Measurements from ENCODE around the gene C2orf68. TPM values are rescaled to one million over a fixed set of nuclear protein-coding genes. Genes with fewer than 3 reads are reported as not detected.
"Not testable (repeated sequence)": the region's sequence is repeated elsewhere in the genome, so short reads cannot be mapped to it uniquely, and the experiment has no call there.

The C2orf68 gene
- total RNA-seq, 1 donor from 2014 or later, result 50.4 TPM

- Mint-ChIP-seq H3K36me3 (ENCODE audit: low read depth) (no peaks in the 10 kb centered on the region), H3K27me3 (ENCODE audit: low read depth) (no peaks in the 10 kb centered on the region), H3K4me3 (peak overlapping the region; percentile 89), H3K4me1 (peaks cover 27% of the 10 kb centered on the region), H3K27ac (ENCODE audit: unreplicated experiment) (no peak overlapping the region), H3K9me3 (no peaks in the 10 kb centered on the region)
- DNase-seq (ENCODE audit: low read depth, low spot score), result no peak
- TF ChIP-seq CTCF (conservative IDR thresholded peaks at IDR 0.05), result no peak
These were observed 7.1 kb downstream of the C2orf68 start for GRCh38 chr2:85604568-85605339.

GRCh38 chr2:85604133-85604444 is 7.8 kb downstream of the C2orf68 start:
- H3K27me3 Mint-ChIP-seq (ENCODE audit: low read depth); H3K27ac Mint-ChIP-seq (ENCODE audit: unreplicated experiment); H3K9me3 Mint-ChIP-seq; H3K36me3 Mint-ChIP-seq (ENCODE audit: low read depth); DNase-seq (ENCODE audit: low read depth, low spot score): not testable (repeated sequence)
- H3K4me1 Mint-ChIP-seq, result peaks cover 27% of the 10 kb centered on the region
- H3K4me3 Mint-ChIP-seq, result peak overlapping the region; percentile 89

GRCh38 chr2:85602476-85603234 is 9.2 kb downstream of the C2orf68 start, which contains the start of gene TMEM150A:
Gene TMEM150A (minus strand): TSS chr2:85602698. CDS start chr2:85601948, 750 bp downstream.
- Mint-ChIP-seq H3K27me3 (ENCODE audit: low read depth) (no peaks in the 10 kb centered on the region), H3K27ac (ENCODE audit: unreplicated experiment) (peak within 1 kb of the TSS; percentile 39), H3K9me3 (no peaks in the 10 kb centered on the region), H3K36me3 (ENCODE audit: low read depth) (no peaks in the 10 kb centered on the region), H3K4me3 (peak within 1 kb of the TSS; percentile 90), H3K4me1 (peaks cover 24% of the 10 kb centered on the region)
- peak; percentile 48 for TF ChIP-seq CTCF (conservative IDR thresholded peaks at IDR 0.05)
- peak; percentile 83 for DNase-seq (ENCODE audit: low read depth, low spot score)

- Mint-ChIP-seq H3K27ac (ENCODE audit: unreplicated experiment) (peak overlapping the region; percentile 19), H3K4me3 (peak overlapping the region; percentile 90), H3K27me3 (ENCODE audit: low read depth) (no peaks in the 10 kb centered on the region), H3K4me1 (peaks cover 24% of the 10 kb centered on the region), H3K36me3 (ENCODE audit: low read depth) (no peaks in the 10 kb centered on the region), H3K9me3 (no peaks in the 10 kb centered on the region)
- peak; percentile 32 for DNase-seq (ENCODE audit: low read depth, low spot score)
- no peak for TF ChIP-seq CTCF (conservative IDR thresholded peaks at IDR 0.05)
These were observed 9.9 kb downstream of the C2orf68 start for GRCh38 chr2:85601771-85602475.

GRCh38 chr2:85600951-85601770 is 10.7 kb downstream of the C2orf68 start:
- Mint-ChIP-seq H3K27me3 (ENCODE audit: low read depth) (no peaks in the 10 kb centered on the region), H3K4me3 (peak overlapping the region; percentile 90), H3K9me3 (no peaks in the 10 kb centered on the region), H3K4me1 (peaks cover 27% of the 10 kb centered on the region), H3K27ac (ENCODE audit: unreplicated experiment) (no peak overlapping the region), H3K36me3 (ENCODE audit: low read depth) (no peaks in the 10 kb centered on the region)
- TF ChIP-seq CTCF (conservative IDR thresholded peaks at IDR 0.05), result no peak
- no peak for DNase-seq (ENCODE audit: low read depth, low spot score)
